Prostate gland (tissue), 2 donors: ENCODE results near the gene PODN. TPM values are rescaled to one million over a fixed set of nuclear protein-coding genes. Genes with fewer than 3 reads are reported as not detected.

Experiments used
- DNase-seq: peaks from one replicate; pipeline ENCODE4 v3.0.0-alpha.2; 2019; ENCODE audit warnings: low spot score
- H3K27ac ChIP-seq, 2 donors: fragments of 200-600 bp; sonication (generic); 2 replicates each; pipeline ENCODE4 v1.5.1; 2017 to 2019
- H3K27me3 ChIP-seq: fragments of 200-600 bp; sonication (generic); replicated peaks from 2 replicates; pipeline ENCODE4 v1.5.1; 2019; ENCODE audit not compliant: insufficient read depth
- H3K36me3 ChIP-seq, 2 donors: fragments of 200-600 bp; sonication (generic); 1 replicate in 1 of 2; 2 replicates in 1 of 2; pipeline versions ENCODE4 v1.5.1 to v1.8.1; 2017 to 2019
- H3K4me1 ChIP-seq: fragments of 200-600 bp; sonication (generic); replicated peaks from 2 replicates; pipeline ENCODE4 v1.5.1; 2019
- H3K4me3 ChIP-seq, 2 donors: fragments of 200-600 bp; sonication (generic); 2 replicates each; pipeline ENCODE4 v1.5.1; 2017 to 2019
- H3K9me3 ChIP-seq: fragments of 200-600 bp; sonication (generic); 2 replicates; pipeline ENCODE4 v1.5.1; 2017
- CTCF ChIP-seq, 4 experiments: fragments of 200-600 bp in 2 of 4; fragments of 450-650 bp in 2 of 4; sonication (generic) in 2 of 4; IDR thresholded peaks; 1 replicate in 3 of 4; 2 replicates in 1 of 4; pipeline ENCODE4 v1.5.1; 2016 to 2019; ENCODE audit warnings: antibody characterized with exemption in 4 of 4, mild to moderate bottlenecking in 2 of 4, moderate library complexity in 2 of 4
- POLR2A ChIP-seq: fragments of 450-650 bp; IDR thresholded peaks from one replicate; pipeline ENCODE4 v1.6.1; 2016; ENCODE audit warnings: antibody characterized with exemption, mild to moderate bottlenecking
- POLR2AphosphoS5 ChIP-seq: sonication (generic); formaldehyde crosslinking; IDR thresholded peaks from one replicate; pipeline ENCODE4 v1.6.1; 2017; ENCODE audit warnings: antibody characterized with exemption
- WGBS: methylation state at CpG from one replicate; pipeline ENCODE4 v1.1.5; 2018; 5-methylcytosine and 5-hydroxymethylcytosine counted together
- intact Hi-C: fragments of 100-400 bp; cut with DNase I; formaldehyde crosslinking; loops from one replicate; pipeline ENCODE4 v1.14.2; 2022
- total RNA-seq, 2 donors: library from RNA; depleted of rRNA; stranded (reverse); fragments of >200 nt; gene quantifications; one replicate each; pipeline ENCODE4 v1.1.0, GENCODE V29; 2016

The PODN gene
- total RNA-seq, 2 donors from 2014 or later, result 11.6 to 92.7 TPM

- no peak for TF ChIP-seq POLR2A
- intact Hi-C loops, result no loop called here
- no peak overlapping the region for H3K4me3 ChIP-seq
These were observed 18.7 kb upstream of the PODN start for GRCh38 chr1:53043271-53043670.

GRCh38 chr1:53044926-53045325, 17.1 kb upstream of the PODN start:
- H3K36me3 ChIP-seq, result no peaks in the 10 kb centered on the region
- TF ChIP-seq POLR2A (no peak), POLR2AphosphoS5 (no peak)
- intact Hi-C loops, result no loop called here
- H3K4me3 ChIP-seq, result no peak overlapping the region
- H3K9me3 ChIP-seq, result no peaks in the 10 kb centered on the region
- no peaks in the 10 kb centered on the region for H3K4me1 ChIP-seq
- 85% methylated on average over 5 of the region's 5 CpGs for WGBS
- no peaks in the 10 kb centered on the region for H3K27me3 ChIP-seq
- H3K27ac ChIP-seq, result no peak overlapping the region
- no peak for DNase-seq

More at GRCh38 chr1:53043271-53043670, 18.7 kb upstream of the PODN start:
- Histone ChIP-seq H3K9me3 (no peaks in the 10 kb centered on the region), H3K27ac (no peak overlapping the region), H3K4me1 (no peaks in the 10 kb centered on the region), H3K36me3 (peaks cover 0 to 8% of the 10 kb centered on the region in 2 donors), H3K27me3 (no peaks in the 10 kb centered on the region)
- no peak for DNase-seq

GRCh38 chr1:53046930-53047329, 15.1 kb upstream of the PODN start:
- Histone ChIP-seq H3K27ac (no peak overlapping the region), H3K4me3 (no peak overlapping the region), H3K36me3 (peaks cover 0 to 4% of the 10 kb centered on the region in 2 donors), H3K4me1 (no peaks in the 10 kb centered on the region), H3K27me3 (no peaks in the 10 kb centered on the region), H3K9me3 (no peaks in the 10 kb centered on the region)
- no peak for TF ChIP-seq POLR2A
- no peak for TF ChIP-seq POLR2AphosphoS5
- TF ChIP-seq CTCF (IDR thresholded peaks at IDR 0.05), result no peak
- DNase-seq, result no peak
- 52% methylated on average over 2 of the region's 2 CpGs for WGBS
- intact Hi-C loops, result no loop called here

GRCh38 chr1:53047737-53048736, 14.0 kb upstream of the PODN start:
- Histone ChIP-seq H3K4me1 (no peaks in the 10 kb centered on the region), H3K27ac (no peak overlapping the region), H3K36me3 (peaks cover 0 to 4% of the 10 kb centered on the region in 2 donors), H3K4me3 (no peak overlapping the region), H3K9me3 (no peaks in the 10 kb centered on the region), H3K27me3 (no peaks in the 10 kb centered on the region)
- no peak for DNase-seq
- WGBS, result 80% methylated on average over 5 of the region's 5 CpGs
- TF ChIP-seq CTCF (IDR thresholded peaks at IDR 0.05), result no peak
- intact Hi-C loops, result no loop called here

GRCh38 chr1:53048960-53049573, 12.9 kb upstream of the PODN start:
- TF ChIP-seq POLR2A, result no peak
- TF ChIP-seq CTCF (IDR thresholded peaks at IDR 0.05), result no peak
- no peak for TF ChIP-seq POLR2AphosphoS5

More at GRCh38 chr1:53048960-53049573, 12.9 kb upstream of the PODN start:
- no peaks in the 10 kb centered on the region for H3K9me3 ChIP-seq
- DNase-seq, result no peak
- no peaks in the 10 kb centered on the region for H3K27me3 ChIP-seq
- intact Hi-C loops, result no loop called here
- H3K4me1 ChIP-seq, result no peaks in the 10 kb centered on the region
- H3K4me3 ChIP-seq, result no peak overlapping the region
- no peak overlapping the region for H3K27ac ChIP-seq
- H3K36me3 ChIP-seq, result peaks cover 0 to 4% of the 10 kb centered on the region in 2 donors
- WGBS, result 87% methylated on average over 3 of the region's 3 CpGs
